Chondrocyte (in vitro differentiated cells): ENCODE data around the gene MTMR10. TPM values are rescaled to one million over a fixed set of nuclear protein-coding genes. Genes with fewer than 3 reads are reported as not detected.

Source experiments
- DNase-seq: peaks from one replicate; pipeline ENCODE4 v3.0.0; 2021; ENCODE audit warnings: mixed read lengths, low spot score
- H3K27ac Mint-ChIP-seq: one replicate; pipeline ENCODE4 v1.8.0; 2021; ENCODE audit warnings: mild to moderate bottlenecking, moderate library complexity, mixed read lengths; ENCODE audit not compliant: unreplicated experiment
- H3K27me3 Mint-ChIP-seq: 2 replicates; pipeline ENCODE4 v1.8.0; 2021; ENCODE audit warnings: low read depth, mixed read lengths
- H3K36me3 Mint-ChIP-seq: 2 replicates; pipeline ENCODE4 v1.8.0; 2021; ENCODE audit warnings: low read depth, mixed read lengths
- H3K4me1 Mint-ChIP-seq: 2 replicates; pipeline ENCODE4 v1.8.0; 2021; ENCODE audit warnings: low read depth, mild to moderate bottlenecking, mixed read lengths
- H3K4me3 Mint-ChIP-seq: one replicate; pipeline ENCODE4 v1.8.0; 2021; ENCODE audit warnings: mild to moderate bottlenecking, moderate library complexity, mixed read lengths; ENCODE audit not compliant: unreplicated experiment
- H3K9me3 Mint-ChIP-seq: 2 replicates; pipeline ENCODE4 v1.8.0; 2021; ENCODE audit warnings: low read depth, mixed read lengths
- total RNA-seq: library from RNA; stranded (reverse); gene quantifications from 3 replicates; pipeline ENCODE4 v1.2.1, GENCODE V29; 2021
- TF ChIP-seq, protein P1 (sequence below): fragments of 200-600 bp; sonication (generic); IDR thresholded peaks from 2 replicates; pipeline ENCODE4 v1.5.0; 2021; ENCODE audit warnings: antibody characterized with exemption, mild to moderate bottlenecking, moderate library complexity

The MTMR10 gene
- total RNA-seq, 1 donor from 2014 or later: 14.9 TPM

GRCh38 chr15:30906366-30906765, 85.1 kb downstream of the MTMR10 start:
- DNase-seq: no peak
- H3K4me1 Mint-ChIP-seq: peaks cover 31% of the 10 kb centered on the region
- no peak overlapping the region for H3K27ac Mint-ChIP-seq
- H3K27me3 Mint-ChIP-seq: no peaks in the 10 kb centered on the region
- TF ChIP-seq, protein P1, sequence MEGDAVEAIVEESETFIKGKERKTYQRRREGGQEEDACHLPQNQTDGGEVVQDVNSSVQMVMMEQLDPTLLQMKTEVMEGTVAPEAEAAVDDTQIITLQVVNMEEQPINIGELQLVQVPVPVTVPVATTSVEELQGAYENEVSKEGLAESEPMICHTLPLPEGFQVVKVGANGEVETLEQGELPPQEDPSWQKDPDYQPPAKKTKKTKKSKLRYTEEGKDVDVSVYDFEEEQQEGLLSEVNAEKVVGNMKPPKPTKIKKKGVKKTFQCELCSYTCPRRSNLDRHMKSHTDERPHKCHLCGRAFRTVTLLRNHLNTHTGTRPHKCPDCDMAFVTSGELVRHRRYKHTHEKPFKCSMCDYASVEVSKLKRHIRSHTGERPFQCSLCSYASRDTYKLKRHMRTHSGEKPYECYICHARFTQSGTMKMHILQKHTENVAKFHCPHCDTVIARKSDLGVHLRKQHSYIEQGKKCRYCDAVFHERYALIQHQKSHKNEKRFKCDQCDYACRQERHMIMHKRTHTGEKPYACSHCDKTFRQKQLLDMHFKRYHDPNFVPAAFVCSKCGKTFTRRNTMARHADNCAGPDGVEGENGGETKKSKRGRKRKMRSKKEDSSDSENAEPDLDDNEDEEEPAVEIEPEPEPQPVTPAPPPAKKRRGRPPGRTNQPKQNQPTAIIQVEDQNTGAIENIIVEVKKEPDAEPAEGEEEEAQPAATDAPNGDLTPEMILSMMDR: no peak
- H3K36me3 Mint-ChIP-seq: peaks cover 9% of the 10 kb centered on the region
- H3K4me3 Mint-ChIP-seq: no peak overlapping the region
- no peaks in the 10 kb centered on the region for H3K9me3 Mint-ChIP-seq

- Mint-ChIP-seq H3K36me3 (peaks cover 9% of the 10 kb centered on the region), H3K9me3 (no peaks in the 10 kb centered on the region), H3K4me1 (peaks cover 31% of the 10 kb centered on the region), H3K27me3 (no peaks in the 10 kb centered on the region), H3K27ac (no peak overlapping the region), H3K4me3 (no peak overlapping the region)
- no peak for DNase-seq
- TF ChIP-seq, protein P1: peak; percentile 27
Observed at GRCh38 chr15:30905821-30906220, 85.6 kb downstream of the MTMR10 start.

DNA sequence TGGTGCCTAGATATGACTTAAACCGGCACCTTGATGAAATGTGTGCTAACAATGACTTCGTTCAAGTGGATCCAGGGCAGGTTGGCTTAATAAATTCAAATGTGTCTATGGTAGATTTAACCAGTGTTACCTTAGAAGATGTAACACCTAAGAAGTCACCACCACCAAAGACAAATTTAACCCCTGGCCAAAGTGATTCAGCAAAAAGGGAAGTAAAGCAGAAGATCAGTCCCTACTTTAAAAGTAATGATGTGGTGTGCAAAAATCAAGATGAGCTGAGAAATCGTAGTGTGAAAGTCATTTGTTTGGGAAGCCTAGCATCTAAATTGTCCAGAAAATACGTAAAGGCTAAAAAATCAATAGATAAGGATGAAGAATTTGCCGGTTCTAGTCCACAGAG, 86.6 kb downstream of the MTMR10 start:
- Mint-ChIP-seq H3K27me3 (no peaks in the 10 kb centered on the region), H3K36me3 (peaks cover 9% of the 10 kb centered on the region), H3K4me1 (peaks cover 31% of the 10 kb centered on the region), H3K4me3 (peak overlapping the region; percentile 93), H3K9me3 (no peaks in the 10 kb centered on the region), H3K27ac (no peak overlapping the region)
- DNase-seq: no peak
- TF ChIP-seq, protein P1: no peak

DNA sequence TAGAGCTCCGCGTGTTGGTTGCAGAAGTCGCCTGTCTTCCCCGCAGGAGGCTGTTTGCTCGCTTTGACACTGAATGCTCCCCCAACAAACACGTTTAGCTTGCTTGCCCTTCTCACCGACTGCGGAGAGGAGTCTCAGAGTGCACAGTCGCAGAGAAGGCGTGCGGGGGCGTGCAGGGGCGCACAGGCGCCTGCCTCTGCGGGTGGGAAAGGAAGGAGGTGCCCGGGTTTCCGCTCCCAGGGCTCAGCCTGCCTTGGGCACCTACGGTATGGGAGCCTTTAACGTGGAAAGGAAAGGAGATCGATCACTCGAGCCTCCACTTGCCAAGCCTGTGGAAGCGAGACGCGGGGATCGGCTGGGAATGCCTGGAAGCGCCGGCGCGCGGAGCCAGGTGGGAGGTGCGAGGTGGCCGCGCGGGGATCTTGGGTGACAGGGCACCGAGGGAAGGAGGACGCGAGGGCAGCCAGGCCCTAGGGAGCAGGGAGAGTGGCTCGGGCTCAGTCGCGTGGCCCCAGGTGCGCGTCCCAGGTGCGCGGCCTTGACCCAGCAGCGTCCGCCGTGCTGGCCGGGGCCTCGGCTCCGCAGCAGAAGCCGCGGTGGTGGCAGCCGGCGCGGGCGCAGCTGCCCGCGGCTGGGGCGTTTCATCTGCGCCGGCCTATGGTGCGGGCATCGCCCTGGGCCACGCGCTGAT, 87.8 kb downstream of the MTMR10 start, which contains the start of gene FAN1:
FAN1 (plus strand) TSS at position 419 of the 691 bp plus-strand sequence. CDS start 749 bp downstream, outside the sequence.
- peak within 1 kb of the TSS; percentile 93 for H3K4me3 Mint-ChIP-seq
- no peak for DNase-seq
- H3K4me1 Mint-ChIP-seq: peaks cover 31% of the 10 kb centered on the region
- no peaks in the 10 kb centered on the region for H3K36me3 Mint-ChIP-seq
- no peaks in the 10 kb centered on the region for H3K9me3 Mint-ChIP-seq
- TF ChIP-seq, protein P1: peak; percentile 25
- H3K27ac Mint-ChIP-seq: peak within 1 kb of the TSS; percentile 81
- H3K27me3 Mint-ChIP-seq: no peaks in the 10 kb centered on the region

DNA sequence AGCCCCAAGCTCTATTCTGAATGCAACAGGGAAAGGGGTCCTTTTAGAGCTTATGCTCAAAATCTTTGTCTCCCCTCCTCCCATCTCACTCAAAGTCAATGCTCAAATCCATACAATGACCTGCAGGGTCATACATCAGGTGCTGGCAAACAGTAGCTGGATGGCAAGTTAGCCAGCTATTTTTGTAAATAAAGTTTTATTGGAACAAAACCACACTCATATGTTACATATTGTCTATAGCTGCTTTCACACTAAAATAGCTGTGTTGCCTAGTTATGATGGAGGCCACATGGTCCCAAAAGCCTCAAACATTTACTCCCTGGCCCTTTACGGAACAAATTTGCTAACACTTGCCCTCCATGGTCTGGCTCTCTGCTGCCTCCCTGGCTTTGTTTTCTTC, 89.5 kb downstream of the MTMR10 start:
- Mint-ChIP-seq H3K36me3 (no peaks in the 10 kb centered on the region), H3K27me3 (no peaks in the 10 kb centered on the region), H3K27ac (no peak overlapping the region), H3K9me3 (no peaks in the 10 kb centered on the region), H3K4me1 (peaks cover 31% of the 10 kb centered on the region), H3K4me3 (no peak overlapping the region)
- no peak for DNase-seq
- TF ChIP-seq, protein P1: no peak
